GM21529 (cell line): ENCODE data around the gene ERMP1.
"Not testable (repeated sequence)": the region's sequence is repeated elsewhere in the genome, so short reads cannot be mapped to it uniquely, and the experiment has no call there.

Experiments
- ATAC-seq: cut with Tn5 transposase; IDR thresholded peaks from one replicate; pipeline ENCODE4 v1.9.1; 2021; ENCODE audit not compliant: unreplicated experiment

The ERMP1 gene

GRCh38 chr9:5784526-5785315, 48.2 kb downstream of the ERMP1 start:
- ATAC-seq, result no peak

GRCh38 chr9:5783982-5784381, 48.9 kb downstream of the ERMP1 start:
- ATAC-seq, result no peak

GRCh38 chr9:5783420-5783819, 49.5 kb downstream of the ERMP1 start:
- ATAC-seq, result not testable (repeated sequence)

GRCh38 chr9:5779705-5780218, 53.2 kb downstream of the ERMP1 start:
- ATAC-seq, result not testable (repeated sequence)

GRCh38 chr9:5778805-5779204, 54.1 kb downstream of the ERMP1 start:
- ATAC-seq, result no peak

GRCh38 chr9:5773324-5773999, 59.5 kb downstream of the ERMP1 start:
- ATAC-seq, result no peak

- no peak for ATAC-seq
Measured at GRCh38 chr9:5767968-5768932, 64.7 kb downstream of the ERMP1 start.

GRCh38 chr9:5764130-5764868, 68.6 kb downstream of the ERMP1 start:
- ATAC-seq, result peak; percentile 92

- ATAC-seq, result no peak
Measured at GRCh38 chr9:5762421-5762820, 70.5 kb downstream of the ERMP1 start.

- no peak for ATAC-seq
Measured at GRCh38 chr9:5760338-5760737, 72.6 kb downstream of the ERMP1 start.

GRCh38 chr9:5756633-5757032, 76.3 kb downstream of the ERMP1 start:
- ATAC-seq, result no peak

GRCh38 chr9:5750569-5750968, 82.3 kb downstream of the ERMP1 start:
- ATAC-seq, result no peak

- no peak for ATAC-seq
Measured at GRCh38 chr9:5749306-5749705, 83.6 kb downstream of the ERMP1 start.

- no peak for ATAC-seq
Measured at GRCh38 chr9:5748438-5748837, 84.5 kb downstream of the ERMP1 start.

GRCh38 chr9:5743109-5743508, 89.8 kb downstream of the ERMP1 start:
- no peak for ATAC-seq

GRCh38 chr9:5736563-5737346, 96.2 kb downstream of the ERMP1 start:
- no peak for ATAC-seq

GRCh38 chr9:5735072-5735471, 97.8 kb downstream of the ERMP1 start:
- ATAC-seq, result no peak
